HG03135 (cell line): ENCODE results near the gene LAYN.

Experiments used
- ATAC-seq: cut with Tn5 transposase; IDR thresholded peaks from one replicate; pipeline ENCODE4 v1.9.1; 2021; ENCODE audit warnings: mild to moderate bottlenecking, moderate library complexity; ENCODE audit not compliant: unreplicated experiment

The LAYN gene

GRCh38 chr11:111591187-111591960, 50.9 kb downstream of the LAYN start:
- no peak for ATAC-seq

- ATAC-seq, result no peak
Observed at GRCh38 chr11:111592491-111592890, 52.0 kb downstream of the LAYN start.

- no peak for ATAC-seq
Observed at GRCh38 chr11:111596319-111596718, 55.8 kb downstream of the LAYN start.

GRCh38 chr11:111598148-111598547, 57.6 kb downstream of the LAYN start:
- ATAC-seq, result no peak

GRCh38 chr11:111598559-111598958, 58.0 kb downstream of the LAYN start:
- ATAC-seq, result no peak

- ATAC-seq, result no peak
Observed at GRCh38 chr11:111601636-111601978, 61.1 kb downstream of the LAYN start.

GRCh38 chr11:111601979-111602864, 61.7 kb downstream of the LAYN start, which contains the start of gene SIK2:
Gene SIK2, plus strand, starts transcription at chr11:111602449. Its CDS starts 115 bp downstream, at chr11:111602564.
- peak; percentile 89 for ATAC-seq

- ATAC-seq, result no peak
Observed at GRCh38 chr11:111602865-111603610, 62.5 kb downstream of the LAYN start.

- ATAC-seq, result no peak
Observed at GRCh38 chr11:111603611-111604130, 63.2 kb downstream of the LAYN start.

- no peak for ATAC-seq
Observed at GRCh38 chr11:111604392-111605009, 64.0 kb downstream of the LAYN start.

- ATAC-seq, result no peak
Observed at GRCh38 chr11:111605681-111606080, 65.2 kb downstream of the LAYN start.

GRCh38 chr11:111606986-111607385, 66.5 kb downstream of the LAYN start:
- no peak for ATAC-seq

GRCh38 chr11:111607751-111608150, 67.2 kb downstream of the LAYN start:
- no peak for ATAC-seq
